Fibroblast of lung (primary cell): ENCODE results near the gene PLEKHB2. TPM values are rescaled to one million over a fixed set of nuclear protein-coding genes. Genes with fewer than 3 reads are reported as not detected.
"Not testable (repeated sequence)": the region's sequence is repeated elsewhere in the genome, so short reads cannot be mapped to it uniquely, and the experiment has no call there.

Experiments
- DNase-seq, 2 donors: peaks; one replicate each; pipeline versions ENCODE4 v3.0.0 to v3.0.0-alpha.2; 2010; ENCODE audit warnings: low read depth in 2 of 2
- H2AFZ ChIP-seq: 2 replicates; pipeline ENCODE4 v1.5.1; 2012; ENCODE audit warnings: low read length, control low read depth, inconsistent platforms
- H3K27ac ChIP-seq: 2 replicates; pipeline ENCODE4 v1.5.1; 2011; ENCODE audit warnings: low read length, control low read depth; ENCODE audit not compliant: insufficient read depth
- H3K27me3 ChIP-seq: 2 replicates; pipeline ENCODE4 v1.5.1; 2011; ENCODE audit warnings: mild to moderate bottlenecking, low read length; ENCODE audit not compliant: control insufficient read depth, insufficient read depth
- H3K36me3 ChIP-seq: 2 replicates; pipeline ENCODE4 v1.5.1; 2011; ENCODE audit warnings: low read length; ENCODE audit not compliant: control insufficient read depth, insufficient read depth
- H3K4me1 ChIP-seq: 2 replicates; pipeline ENCODE4 v1.5.1; 2011; ENCODE audit warnings: low read length; ENCODE audit not compliant: control insufficient read depth, insufficient read depth; ENCODE audit errors: extremely low read depth
- H3K4me2 ChIP-seq: 2 replicates; pipeline ENCODE4 v1.5.1; 2011; ENCODE audit warnings: low read length, control low read depth; ENCODE audit not compliant: insufficient read depth; ENCODE audit errors: extremely low read depth
- H3K4me3 ChIP-seq, 4 experiments: fragments of 200-600 bp in 1 of 4; sonication (generic) in 1 of 4; replicated peaks in 1 of 4; 2 replicates each; pipeline ENCODE4 v1.5.1; 2011 to 2016; ENCODE audit warnings: low read length in 4 of 4, low read depth in 3 of 4, mild to moderate bottlenecking in 3 of 4, control low read depth in 2 of 4, inconsistent platforms in 1 of 4, mixed read lengths in 1 of 4; ENCODE audit not compliant: insufficient read depth in 1 of 4; ENCODE audit errors: control extremely low read depth in 1 of 4
- H3K79me2 ChIP-seq: 2 replicates; pipeline ENCODE4 v1.5.1; 2012; ENCODE audit warnings: mild to moderate bottlenecking, low read length, inconsistent platforms; ENCODE audit not compliant: control insufficient read depth, insufficient read depth
- H3K9ac ChIP-seq: 2 replicates; pipeline ENCODE4 v1.5.1; 2011; ENCODE audit warnings: mild to moderate bottlenecking, low read length, control low read depth; ENCODE audit not compliant: insufficient read depth
- H3K9me3 ChIP-seq: 2 replicates; pipeline ENCODE4 v1.5.1; 2012; ENCODE audit warnings: low read depth, low read length; ENCODE audit not compliant: control insufficient read depth, insufficient read depth
- H4K20me1 ChIP-seq: 2 replicates; pipeline ENCODE4 v1.5.1; 2011; ENCODE audit warnings: low read length; ENCODE audit not compliant: control insufficient read depth, insufficient read depth; ENCODE audit errors: extremely low read depth
- EZH2 ChIP-seq: IDR thresholded peaks from 2 replicates; pipeline ENCODE4 v1.5.1; 2012; ENCODE audit warnings: low read length, control low read depth, mild to moderate bottlenecking; ENCODE audit errors: missing control alignments
- polyA plus RNA-seq, 2 donors: library from polyadenylated mRNA; depleted of rRNA in 1 of 2; stranded (reverse) in 1 of 2; unstranded in 1 of 2; fragments of >200 nt; gene quantifications; 2 replicates each; pipeline ENCODE4 v1.2.1, GENCODE V29; 2011 to 2012; ENCODE audit warnings: missing spikeins in 1 of 2
- total RNA-seq: library from RNA; depleted of rRNA; stranded (reverse); fragments of >200 nt; gene quantifications from 2 replicates; pipeline ENCODE4 v1.2.1, GENCODE V29; 2014
- TF ChIP-seq, protein P1 (sequence below), 2 donors: IDR thresholded peaks in 1 of 2; conservative IDR thresholded peaks in 1 of 2; 1 replicate in 1 of 2; 2 replicates in 1 of 2; pipeline ENCODE4 v1.5.1; 2011 to 2012; ENCODE audit warnings: low read length in 2 of 2, control low read depth in 1 of 2, inconsistent platforms in 1 of 2, low read depth in 1 of 2, mild to moderate bottlenecking in 1 of 2

Gene PLEKHB2
- total and polyA plus RNA-seq, 2 donors (not counting 1 experiment from before 2014, with no cell fraction given) = 79.6 to 94.0 TPM

DNA sequence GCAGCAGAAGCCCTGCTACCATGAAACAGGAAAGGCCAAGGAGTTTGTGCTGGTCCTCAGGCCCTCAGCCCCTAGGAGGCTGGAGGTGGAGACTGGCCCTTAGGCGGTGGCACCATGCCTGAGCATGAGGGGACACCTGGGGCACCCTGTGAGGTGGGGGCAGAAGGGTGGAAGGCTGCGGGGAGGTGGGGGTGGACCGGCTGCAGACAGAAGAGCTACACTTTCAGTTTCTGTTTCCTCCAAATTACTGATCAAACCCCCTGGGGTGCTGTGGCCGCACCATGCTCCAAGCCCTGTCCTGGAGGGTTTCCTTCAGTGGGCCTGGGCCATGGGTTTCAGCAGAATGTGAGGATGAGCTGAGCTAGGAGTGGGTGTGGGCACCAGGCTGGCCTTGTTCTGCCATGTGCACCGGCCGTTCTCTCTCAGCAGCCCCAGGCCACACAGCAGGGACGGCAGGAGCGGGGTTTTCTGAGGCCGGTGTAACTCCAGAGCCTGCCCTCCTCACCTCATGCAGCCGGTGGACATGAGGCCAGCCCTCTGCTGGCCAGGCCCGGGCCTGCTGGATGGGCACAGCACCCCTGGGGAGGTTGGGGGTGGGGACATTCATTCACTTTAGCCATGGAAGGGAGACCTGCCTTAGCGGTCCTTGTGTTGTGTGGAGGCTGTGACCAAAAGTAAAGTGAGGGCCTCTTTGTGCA lies 51.5 kb downstream of the PLEKHB2 start:
- H3K4me3 ChIP-seq = no peak overlapping the region
- H3K9me3 ChIP-seq = no peaks in the 10 kb centered on the region
- no peak for DNase-seq
- no peaks in the 10 kb centered on the region for H3K27me3 ChIP-seq
- H3K4me2 ChIP-seq = no peak overlapping the region
- no peaks in the 10 kb centered on the region for H4K20me1 ChIP-seq
- no peak overlapping the region for H3K9ac ChIP-seq
- H3K4me1 ChIP-seq = no peaks in the 10 kb centered on the region
- TF ChIP-seq, protein P1, sequence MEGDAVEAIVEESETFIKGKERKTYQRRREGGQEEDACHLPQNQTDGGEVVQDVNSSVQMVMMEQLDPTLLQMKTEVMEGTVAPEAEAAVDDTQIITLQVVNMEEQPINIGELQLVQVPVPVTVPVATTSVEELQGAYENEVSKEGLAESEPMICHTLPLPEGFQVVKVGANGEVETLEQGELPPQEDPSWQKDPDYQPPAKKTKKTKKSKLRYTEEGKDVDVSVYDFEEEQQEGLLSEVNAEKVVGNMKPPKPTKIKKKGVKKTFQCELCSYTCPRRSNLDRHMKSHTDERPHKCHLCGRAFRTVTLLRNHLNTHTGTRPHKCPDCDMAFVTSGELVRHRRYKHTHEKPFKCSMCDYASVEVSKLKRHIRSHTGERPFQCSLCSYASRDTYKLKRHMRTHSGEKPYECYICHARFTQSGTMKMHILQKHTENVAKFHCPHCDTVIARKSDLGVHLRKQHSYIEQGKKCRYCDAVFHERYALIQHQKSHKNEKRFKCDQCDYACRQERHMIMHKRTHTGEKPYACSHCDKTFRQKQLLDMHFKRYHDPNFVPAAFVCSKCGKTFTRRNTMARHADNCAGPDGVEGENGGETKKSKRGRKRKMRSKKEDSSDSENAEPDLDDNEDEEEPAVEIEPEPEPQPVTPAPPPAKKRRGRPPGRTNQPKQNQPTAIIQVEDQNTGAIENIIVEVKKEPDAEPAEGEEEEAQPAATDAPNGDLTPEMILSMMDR (conservative IDR thresholded peaks at IDR 0.05 in 1 of 2, IDR thresholded peaks at IDR 0.05 in 1 of 2; ENCODE audit: low read depth in 1 of 2, low read length in 2 of 2) = peak in 1 of 2 donors; percentile 2
- TF ChIP-seq EZH2 = no peak
- no peak overlapping the region for H2AFZ ChIP-seq
- H3K79me2 ChIP-seq = no peaks in the 10 kb centered on the region
- no peaks in the 10 kb centered on the region for H3K36me3 ChIP-seq
- H3K27ac ChIP-seq = no peak overlapping the region

DNA sequence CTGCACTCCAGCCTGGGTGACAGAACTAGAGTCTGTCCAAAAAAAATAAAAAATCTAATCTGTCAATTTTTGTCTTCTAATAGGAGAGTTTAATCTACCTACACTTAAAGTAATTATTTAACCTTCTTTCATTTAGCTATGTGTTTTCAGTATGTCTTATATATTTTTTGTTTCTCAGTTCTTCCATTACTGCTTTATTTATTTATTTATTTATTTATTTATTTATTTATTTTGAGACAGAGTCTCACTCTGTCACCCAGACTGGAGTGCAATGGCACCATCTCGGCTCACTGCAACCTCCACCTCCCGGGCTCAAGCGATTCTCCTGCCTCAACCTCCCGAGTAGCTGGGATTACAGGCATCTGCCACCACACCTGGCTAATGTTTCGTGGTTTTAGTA lies 60.4 kb downstream of the PLEKHB2 start:
- not testable (repeated sequence) for H3K27ac ChIP-seq, H2AFZ ChIP-seq, H3K4me1 ChIP-seq, H4K20me1 ChIP-seq, H3K36me3 ChIP-seq, H3K4me2 ChIP-seq, H3K4me3 ChIP-seq, DNase-seq, H3K9me3 ChIP-seq, H3K27me3 ChIP-seq, H3K9ac ChIP-seq, H3K79me2 ChIP-seq

DNA sequence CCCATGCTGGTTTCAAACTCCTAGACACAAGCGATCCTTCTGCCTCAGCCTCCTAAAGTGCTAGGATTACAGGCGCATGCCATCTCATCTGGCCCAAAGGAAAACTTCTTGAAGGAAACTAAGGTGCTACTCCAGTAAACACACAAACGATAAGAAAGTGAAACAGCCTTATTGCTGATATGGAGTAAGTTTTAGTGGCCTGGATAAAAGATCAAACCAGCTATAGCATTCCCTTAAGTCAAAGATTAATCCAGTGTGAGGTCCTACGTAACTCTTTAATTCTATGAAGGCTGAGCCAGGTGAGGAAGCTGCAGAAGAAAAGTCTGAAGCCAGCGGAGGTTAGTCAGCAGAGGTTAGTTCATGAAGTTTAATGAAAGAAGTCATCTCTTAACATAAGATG lies 63.4 kb downstream of the PLEKHB2 start:
- Histone ChIP-seq H3K9me3 (no peaks in the 10 kb centered on the region), H3K4me1 (no peaks in the 10 kb centered on the region), H3K27ac (no peak overlapping the region), H3K36me3 (no peaks in the 10 kb centered on the region), H3K4me2 (no peak overlapping the region), H2AFZ (no peak overlapping the region), H4K20me1 (no peaks in the 10 kb centered on the region), H3K9ac (no peak overlapping the region), H3K4me3 (no peak overlapping the region), H3K79me2 (no peaks in the 10 kb centered on the region), H3K27me3 (no peaks in the 10 kb centered on the region)
- no peak for DNase-seq
- TF ChIP-seq, protein P1 (conservative IDR thresholded peaks at IDR 0.05 in 1 of 2, IDR thresholded peaks at IDR 0.05 in 1 of 2; ENCODE audit: low read depth in 1 of 2, low read length in 2 of 2) = no peak
- TF ChIP-seq EZH2 = no peak

DNA sequence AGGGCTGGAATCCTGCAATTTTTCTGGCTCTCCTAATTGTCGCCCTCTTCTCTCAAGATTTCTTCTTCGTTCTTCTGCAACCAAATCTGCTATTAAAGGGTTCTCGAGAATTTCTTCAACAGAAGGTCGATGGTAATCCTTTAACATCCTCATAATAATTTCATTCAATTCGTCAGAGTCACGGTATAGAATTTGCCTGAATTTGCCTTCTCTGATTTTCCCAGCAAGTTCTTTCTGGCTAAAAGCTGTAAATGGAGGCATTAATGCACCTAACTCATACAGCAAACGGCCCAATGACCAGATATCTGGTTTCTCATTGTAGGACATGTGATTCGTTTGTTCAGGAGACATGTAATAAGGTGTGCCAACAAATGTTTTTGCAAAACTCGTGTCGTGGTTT lies 72.9 kb downstream of the PLEKHB2 start:
- not testable (repeated sequence) for H3K36me3 ChIP-seq, H3K27ac ChIP-seq, H4K20me1 ChIP-seq, H3K9me3 ChIP-seq, H3K4me1 ChIP-seq, H3K4me3 ChIP-seq, H3K27me3 ChIP-seq, DNase-seq, H2AFZ ChIP-seq, H3K79me2 ChIP-seq, H3K9ac ChIP-seq, H3K4me2 ChIP-seq

DNA sequence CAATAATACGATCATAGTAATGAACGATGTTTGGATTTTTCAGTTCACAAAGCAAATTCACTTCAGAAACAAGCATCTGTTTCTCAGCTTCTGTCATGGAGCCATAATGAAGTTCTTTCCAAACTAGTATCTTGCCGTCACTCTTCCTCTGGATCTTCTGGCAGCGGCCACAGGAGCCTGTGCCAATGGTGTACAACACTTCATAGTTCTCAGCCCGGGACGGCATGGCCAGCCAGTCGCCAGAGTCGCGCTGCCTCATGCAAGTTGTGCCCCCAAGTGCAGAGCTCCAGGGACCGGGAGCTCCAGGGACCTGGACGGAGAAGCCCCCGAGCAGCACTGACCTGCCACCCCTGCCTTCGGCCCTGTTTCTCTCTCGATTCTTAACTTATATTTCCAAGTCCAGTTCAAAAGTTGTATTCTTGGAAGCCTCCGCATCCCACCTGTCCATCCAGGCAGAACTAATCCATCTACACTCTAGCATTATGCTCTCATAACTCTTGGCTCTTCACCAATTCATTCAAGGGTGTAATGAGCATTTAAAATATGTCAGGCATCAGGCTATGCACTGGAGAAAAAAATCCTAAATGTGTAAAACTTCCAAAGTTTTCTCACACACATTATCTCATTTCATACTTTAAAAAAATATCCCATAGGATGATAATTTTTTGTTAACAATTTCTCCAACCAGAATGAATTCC lies 73.7 kb downstream of the PLEKHB2 start:
- not testable (repeated sequence) for H3K4me1 ChIP-seq, H3K9ac ChIP-seq, H3K79me2 ChIP-seq, H4K20me1 ChIP-seq, H3K9me3 ChIP-seq, H3K4me2 ChIP-seq, H3K27me3 ChIP-seq, H3K27ac ChIP-seq, H3K36me3 ChIP-seq, H3K4me3 ChIP-seq, H2AFZ ChIP-seq
- peak in 1 of 2 donors; percentile 6 for DNase-seq
